Activated CD8-positive, alpha-beta memory T cell treated with anti-CD3 and anti-CD28 coated beads, Interleukin-2, amount 10 ng/mL, durations not matched to agents 7 days and 5 days (primary cell): ENCODE results near the gene CHCHD6. TPM values are rescaled to one million over a fixed set of nuclear protein-coding genes. Genes with fewer than 3 reads are reported as not detected.

ENCODE experiments used
- ATAC-seq: fragments of 150-1000 bp; cut with Tn5 transposase; one replicate; pipeline ENCODE4 v1.10.0; 2021; ENCODE audit warnings: moderate library complexity
- CTCF ChIA-PET: fragments of 350-600 bp; sonication (Branson Sonifier 250); formaldehyde crosslinking; loops from one replicate; lab custom pipeline; 2021; ENCODE audit warnings: antibody characterized with exemption; lab: Charles Lee
- DNase-seq: peaks from one replicate; pipeline ENCODE4 v3.0.0-alpha.2; 2020
- H3K27ac Mint-ChIP-seq: one replicate; pipeline ENCODE4 v1.8.0; 2021; ENCODE audit warnings: mild to moderate bottlenecking, mixed read lengths
- H3K27me3 Mint-ChIP-seq: one replicate; pipeline ENCODE4 v1.8.0; 2021; ENCODE audit warnings: mixed read lengths
- H3K36me3 Mint-ChIP-seq: one replicate; pipeline ENCODE4 v1.8.0; 2021; ENCODE audit warnings: mild to moderate bottlenecking, mixed read lengths
- H3K4me1 Mint-ChIP-seq: one replicate; pipeline ENCODE4 v1.8.0; 2021; ENCODE audit warnings: mixed read lengths
- H3K4me3 Mint-ChIP-seq: one replicate; pipeline ENCODE4 v1.8.0; 2021; ENCODE audit warnings: mild to moderate bottlenecking, moderate library complexity, mixed read lengths
- H3K9me3 Mint-ChIP-seq: one replicate; pipeline ENCODE4 v1.8.0; 2022; ENCODE audit warnings: low read depth, mixed read lengths
- total RNA-seq, 2 experiments: library from RNA; stranded (reverse); gene quantifications; one replicate each; pipeline ENCODE4 v1.2.3, GENCODE V29; 2021

CHCHD6 gene
- total RNA-seq, 2 experiments from 2014 or later, result 7.7 to 9.0 TPM

DNA sequence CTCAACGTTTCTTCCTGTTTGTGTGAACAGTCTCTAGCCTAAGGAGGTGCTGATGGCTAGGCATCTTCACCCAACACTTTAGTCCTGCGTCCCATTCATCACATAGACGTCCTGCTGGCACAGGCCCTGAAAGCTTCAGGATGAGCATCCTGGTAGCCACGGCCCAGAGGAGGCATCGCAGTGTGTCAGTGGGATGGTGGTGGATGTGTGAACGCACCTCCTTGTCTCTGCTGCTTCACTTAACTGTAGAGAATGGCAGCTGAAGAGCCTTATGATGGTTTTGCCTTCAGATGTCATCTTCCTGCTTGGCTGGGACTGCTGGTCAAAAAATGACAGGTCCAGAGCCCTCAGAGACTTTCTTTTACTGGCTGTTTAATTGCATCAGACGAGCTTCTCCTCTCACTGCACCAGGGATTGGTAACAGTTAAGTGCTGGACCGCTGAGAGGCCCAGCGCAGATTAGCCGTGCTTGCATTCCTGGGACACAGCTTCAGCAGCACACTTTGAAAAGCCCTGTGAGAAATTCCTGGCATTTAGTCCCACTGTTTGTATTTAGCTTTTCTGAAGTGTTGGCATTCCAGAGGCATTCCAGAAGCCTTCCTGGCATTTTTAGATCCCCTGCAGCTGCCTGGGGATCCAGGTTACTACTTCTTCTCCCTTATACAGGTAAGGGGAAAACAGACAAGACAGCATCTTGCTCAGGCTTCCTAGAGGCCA is 146.5 kb downstream of the CHCHD6 start:
- Mint-ChIP-seq H3K4me1 (no peaks in the 10 kb centered on the region), H3K9me3 (no peaks in the 10 kb centered on the region), H3K27me3 (no peaks in the 10 kb centered on the region), H3K27ac (no peak overlapping the region), H3K36me3 (no peaks in the 10 kb centered on the region), H3K4me3 (no peak overlapping the region)
- DNase-seq, result peak; percentile 28
- ATAC-seq, result no peak
- CTCF ChIA-PET, result no interaction called here

DNA sequence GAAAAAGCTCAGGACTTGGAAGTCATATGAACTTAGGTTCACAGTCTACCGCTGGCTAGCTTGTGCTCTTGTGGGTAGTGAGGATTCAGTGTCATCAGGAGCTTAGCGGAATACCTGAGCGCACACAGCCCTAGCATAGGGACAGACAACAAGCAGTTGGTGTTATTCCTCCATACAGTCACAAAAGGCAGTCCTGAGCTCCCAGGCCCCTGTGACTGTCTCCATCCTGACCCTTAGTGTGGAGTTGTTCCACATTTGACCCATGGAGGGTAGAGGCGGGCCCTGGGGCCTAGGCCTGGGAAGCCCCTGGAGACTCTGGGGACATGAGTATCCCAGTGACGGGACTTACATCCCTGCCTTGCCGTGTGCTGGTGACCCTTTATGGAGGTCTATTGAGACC is 147.3 kb downstream of the CHCHD6 start:
- Mint-ChIP-seq H3K4me1 (no peaks in the 10 kb centered on the region), H3K27ac (no peak overlapping the region), H3K27me3 (no peaks in the 10 kb centered on the region), H3K9me3 (no peaks in the 10 kb centered on the region), H3K36me3 (no peaks in the 10 kb centered on the region), H3K4me3 (no peak overlapping the region)
- DNase-seq (no peak), ATAC-seq (no peak)
- CTCF ChIA-PET, result no interaction called here

DNA sequence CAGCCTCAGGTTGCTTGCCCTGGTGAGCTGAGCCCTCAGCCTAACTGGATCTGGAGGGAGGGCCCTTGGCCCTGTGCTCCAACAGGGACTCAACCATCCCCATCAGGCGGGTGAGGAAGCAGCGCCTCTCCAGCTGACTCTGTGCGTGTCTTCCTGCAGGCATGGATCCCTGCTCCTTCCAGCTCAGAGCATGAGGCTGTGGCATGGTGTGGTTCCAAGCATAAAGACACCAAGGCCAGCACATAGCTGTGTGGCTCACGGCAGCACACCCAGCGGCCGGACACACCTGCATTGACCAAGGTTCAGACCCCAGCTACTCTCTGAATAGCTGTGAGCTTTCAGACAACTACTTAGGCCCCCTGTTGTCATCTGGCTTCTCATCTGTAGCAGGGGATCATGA is 147.9 kb downstream of the CHCHD6 start:
- Mint-ChIP-seq H3K4me3 (no peak overlapping the region), H3K9me3 (no peaks in the 10 kb centered on the region), H3K27ac (no peak overlapping the region), H3K27me3 (no peaks in the 10 kb centered on the region), H3K36me3 (no peaks in the 10 kb centered on the region), H3K4me1 (no peaks in the 10 kb centered on the region)
- ATAC-seq, result no peak
- CTCF ChIA-PET, result no interaction called here
- DNase-seq, result no peak

DNA sequence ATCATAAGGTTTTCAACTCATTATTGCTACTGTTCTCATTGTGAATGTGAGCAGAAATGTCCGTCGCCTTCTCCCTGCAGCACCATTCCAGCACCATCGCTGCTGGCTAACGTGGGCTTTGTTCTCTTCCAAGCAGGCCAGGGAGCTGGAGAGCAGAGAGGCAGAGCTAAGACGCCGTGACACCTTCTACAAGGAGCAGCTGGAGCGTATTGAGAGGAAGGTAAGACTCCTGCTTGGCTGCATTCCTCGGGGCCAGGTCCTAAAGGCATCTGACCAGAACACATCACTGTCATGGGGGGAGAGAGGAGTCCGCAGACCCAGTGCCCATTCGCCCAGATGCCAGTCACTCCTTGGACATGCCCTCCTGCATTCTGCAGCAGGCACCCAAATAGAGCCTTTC is 148.5 kb downstream of the CHCHD6 start:
- ATAC-seq, result no peak
- Mint-ChIP-seq H3K4me3 (no peak overlapping the region), H3K4me1 (no peaks in the 10 kb centered on the region), H3K9me3 (no peaks in the 10 kb centered on the region), H3K27ac (no peak overlapping the region), H3K27me3 (no peaks in the 10 kb centered on the region), H3K36me3 (no peaks in the 10 kb centered on the region)
- CTCF ChIA-PET, result interaction anchor here (0.7 to 0.9 kb wide), 2 partner anchors 71 to 132 kb away, joined by 3 read pairs; no protein-coding TSS in a partner anchor
- no peak for DNase-seq

DNA sequence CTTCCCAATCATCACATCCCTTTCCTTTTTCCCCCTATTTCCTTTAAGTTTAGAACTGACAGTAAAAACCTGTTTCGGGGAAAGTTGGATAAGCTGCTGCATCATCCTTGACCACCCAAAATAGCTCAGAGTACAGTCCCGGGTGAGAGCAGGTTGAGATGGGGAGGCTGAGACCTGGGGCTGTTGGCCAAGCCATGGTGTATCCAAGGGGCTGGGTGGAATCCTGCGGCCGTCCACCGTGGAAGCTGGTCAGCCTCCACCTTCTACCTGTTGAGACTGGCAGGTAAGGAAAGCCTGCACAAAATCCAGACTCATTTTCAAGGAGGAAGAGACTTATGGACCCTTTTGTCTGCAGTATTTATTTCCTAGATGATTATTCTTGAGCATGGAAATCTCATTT is 150.6 kb downstream of the CHCHD6 start:
- H3K4me1 Mint-ChIP-seq, result no peaks in the 10 kb centered on the region
- H3K36me3 Mint-ChIP-seq, result no peaks in the 10 kb centered on the region
- CTCF ChIA-PET, result no interaction called here
- no peak overlapping the region for H3K27ac Mint-ChIP-seq
- DNase-seq, result peak; percentile 27
- no peak overlapping the region for H3K4me3 Mint-ChIP-seq
- no peaks in the 10 kb centered on the region for H3K9me3 Mint-ChIP-seq
- no peaks in the 10 kb centered on the region for H3K27me3 Mint-ChIP-seq
- no peak for ATAC-seq

DNA sequence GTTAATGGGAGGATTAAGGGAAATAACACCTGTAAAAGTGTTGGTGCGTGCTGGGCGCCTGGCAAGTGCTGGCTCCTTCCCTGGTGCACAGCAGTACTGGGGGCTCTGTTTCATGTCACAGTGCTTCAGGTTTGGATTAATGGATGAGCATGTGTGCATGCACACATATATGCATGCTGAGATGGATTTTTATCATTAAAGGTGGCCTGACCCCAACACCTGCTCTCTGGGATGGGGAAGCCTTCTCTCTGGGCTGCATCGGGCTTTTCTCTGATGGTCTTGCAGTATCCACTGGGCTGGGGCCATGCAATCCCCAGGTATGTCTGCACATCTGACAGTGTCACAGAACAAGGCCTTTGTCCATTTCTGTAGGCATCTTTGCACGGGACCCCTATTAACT is 151.3 kb downstream of the CHCHD6 start:
- CTCF ChIA-PET, result no interaction called here
- no peaks in the 10 kb centered on the region for H3K9me3 Mint-ChIP-seq
- H3K27me3 Mint-ChIP-seq, result no peaks in the 10 kb centered on the region
- H3K27ac Mint-ChIP-seq, result no peak overlapping the region
- no peak for ATAC-seq
- H3K36me3 Mint-ChIP-seq, result no peaks in the 10 kb centered on the region
- no peaks in the 10 kb centered on the region for H3K4me1 Mint-ChIP-seq
- H3K4me3 Mint-ChIP-seq, result no peak overlapping the region
- DNase-seq, result peak; percentile 4

DNA sequence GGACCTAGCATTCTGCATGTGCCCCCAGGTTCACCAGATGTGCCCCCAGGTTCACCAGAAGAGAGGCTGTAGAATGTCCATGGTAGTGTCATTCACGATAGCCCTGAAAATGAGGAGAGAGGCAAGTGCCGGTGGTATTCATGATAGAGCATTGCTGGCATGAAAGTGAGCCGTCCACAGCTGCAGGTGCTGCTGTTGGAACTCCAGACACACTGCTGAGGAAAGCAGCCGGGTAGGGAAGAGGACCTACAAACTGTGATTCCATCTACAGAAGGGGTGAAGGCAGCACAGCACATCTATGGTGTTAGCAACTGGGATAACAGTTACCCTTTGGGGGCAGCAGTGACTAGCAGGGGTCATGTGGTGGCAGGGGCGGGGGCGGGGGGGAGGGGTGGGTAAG is 153.9 kb downstream of the CHCHD6 start:
- Mint-ChIP-seq H3K27ac (no peak overlapping the region), H3K27me3 (no peaks in the 10 kb centered on the region), H3K4me3 (no peak overlapping the region), H3K4me1 (no peaks in the 10 kb centered on the region), H3K9me3 (no peaks in the 10 kb centered on the region), H3K36me3 (no peaks in the 10 kb centered on the region)
- no peak for ATAC-seq
- CTCF ChIA-PET, result no interaction called here
- peak; percentile 27 for DNase-seq

DNA sequence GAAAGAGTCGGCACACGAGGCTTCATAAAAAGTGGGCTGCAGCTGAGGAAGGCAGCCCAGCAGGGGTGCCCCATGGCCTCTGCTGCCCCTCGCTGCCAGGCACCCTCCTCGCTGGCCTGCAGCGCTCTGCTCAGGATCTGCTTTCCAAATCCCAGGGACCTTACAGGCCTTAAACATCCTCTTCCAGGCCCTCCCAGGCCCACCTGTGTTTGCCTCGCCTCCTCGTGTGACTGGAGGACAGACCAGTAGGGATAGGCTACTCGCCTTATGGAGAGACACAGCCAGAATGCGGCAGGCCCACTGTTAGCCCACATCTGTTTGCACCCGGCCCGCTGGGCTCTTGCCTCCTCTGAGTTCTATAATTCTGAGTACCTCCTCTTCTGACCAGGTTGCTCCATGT is 154.4 kb downstream of the CHCHD6 start:
- Mint-ChIP-seq H3K27ac (no peak overlapping the region), H3K4me1 (no peaks in the 10 kb centered on the region), H3K36me3 (no peaks in the 10 kb centered on the region), H3K27me3 (no peaks in the 10 kb centered on the region), H3K9me3 (no peaks in the 10 kb centered on the region), H3K4me3 (no peak overlapping the region)
- CTCF ChIA-PET, result no interaction called here
- ATAC-seq (no peak), DNase-seq (peak; percentile 33)

DNA sequence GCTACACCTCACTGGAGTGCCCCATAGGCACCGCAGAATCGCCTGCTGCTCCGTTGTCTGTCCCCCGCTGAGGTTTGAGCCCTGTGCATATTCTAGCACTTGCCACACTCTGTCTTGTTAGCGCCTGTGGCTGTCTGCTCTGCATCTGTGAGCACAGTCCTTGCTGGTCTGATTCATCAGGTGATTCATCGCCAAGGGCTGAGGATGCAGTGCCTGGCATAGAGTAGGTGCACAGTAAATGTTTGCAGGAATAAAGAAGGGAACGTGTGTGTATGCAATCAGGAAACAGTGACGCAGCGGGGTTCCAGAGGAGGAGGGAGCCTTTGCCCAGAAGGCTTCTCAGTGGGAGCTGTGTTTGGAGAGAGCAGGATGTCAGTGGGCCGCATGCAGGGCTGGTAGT is 154.8 kb downstream of the CHCHD6 start:
- Mint-ChIP-seq H3K9me3 (no peaks in the 10 kb centered on the region), H3K27me3 (no peaks in the 10 kb centered on the region), H3K4me1 (no peaks in the 10 kb centered on the region), H3K4me3 (no peak overlapping the region), H3K27ac (no peak overlapping the region), H3K36me3 (no peaks in the 10 kb centered on the region)
- ATAC-seq (no peak), DNase-seq (peak; percentile 36)
- CTCF ChIA-PET, result no interaction called here

DNA sequence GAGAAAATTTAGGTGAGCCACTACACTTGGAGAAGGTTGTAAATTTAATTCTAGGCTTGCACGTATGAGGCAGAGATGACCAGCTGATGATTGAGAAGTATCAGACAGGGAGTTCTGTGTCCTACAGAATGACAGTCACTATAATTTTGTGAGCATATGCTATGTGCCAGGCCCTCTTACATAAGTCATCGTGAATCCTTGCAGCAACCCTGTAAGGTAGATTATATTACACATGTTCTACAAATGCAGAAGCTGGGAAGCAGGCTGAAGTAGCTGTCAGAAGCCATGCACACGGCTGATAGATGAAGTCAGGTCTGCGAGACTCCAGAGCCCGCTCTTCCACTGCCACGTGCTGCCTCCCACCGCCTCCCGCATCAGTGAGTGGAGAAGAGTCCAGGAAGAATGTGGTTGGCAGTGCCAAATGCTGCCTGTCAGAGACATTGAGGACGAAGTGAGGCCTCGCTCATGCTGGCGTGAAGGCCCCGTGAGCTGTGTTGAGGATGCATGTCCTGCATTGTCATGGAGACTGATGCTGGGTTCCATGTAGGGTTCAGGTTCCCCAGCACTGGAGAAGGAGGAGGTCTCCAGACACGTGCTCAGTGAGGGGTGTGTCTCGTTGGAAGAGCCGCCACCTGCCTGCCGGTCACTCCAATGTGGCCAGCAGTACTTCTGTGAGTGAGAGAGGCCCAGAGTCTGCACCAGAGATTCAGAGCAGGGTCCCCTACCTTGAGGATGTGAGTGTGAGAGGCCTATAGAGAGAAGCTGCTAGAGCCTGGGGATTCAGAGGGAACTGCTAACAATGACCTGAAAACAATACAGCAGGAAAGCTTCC is 155.6 kb downstream of the CHCHD6 start:
- ATAC-seq, result no peak
- H3K27me3 Mint-ChIP-seq, result no peaks in the 10 kb centered on the region
- CTCF ChIA-PET, result no interaction called here
- peaks cover 3% of the 10 kb centered on the region for H3K4me1 Mint-ChIP-seq
- H3K9me3 Mint-ChIP-seq, result no peaks in the 10 kb centered on the region
- no peak overlapping the region for H3K27ac Mint-ChIP-seq
- no peaks in the 10 kb centered on the region for H3K36me3 Mint-ChIP-seq
- H3K4me3 Mint-ChIP-seq, result no peak overlapping the region
- no peak for DNase-seq

DNA sequence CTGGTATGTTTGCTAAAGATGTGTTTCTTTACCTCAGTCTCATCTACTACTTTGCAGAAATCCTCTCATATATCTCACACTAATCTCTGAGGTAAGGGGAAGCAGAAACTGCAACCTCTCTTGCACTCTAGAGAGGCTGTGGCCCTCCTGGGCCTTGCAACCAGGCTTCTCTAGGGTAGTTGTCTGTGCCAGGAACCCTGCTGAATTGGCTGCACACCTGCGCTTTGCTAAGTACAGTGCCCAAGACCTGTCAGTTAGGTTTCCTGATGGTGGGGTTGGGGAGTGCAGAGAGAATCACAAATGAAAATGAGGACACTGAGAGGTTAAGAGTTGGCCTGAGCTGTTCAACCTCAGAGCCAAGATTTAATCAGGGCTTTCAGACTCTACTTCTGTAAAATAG is 161.7 kb downstream of the CHCHD6 start:
- no peak overlapping the region for H3K4me3 Mint-ChIP-seq

DNA sequence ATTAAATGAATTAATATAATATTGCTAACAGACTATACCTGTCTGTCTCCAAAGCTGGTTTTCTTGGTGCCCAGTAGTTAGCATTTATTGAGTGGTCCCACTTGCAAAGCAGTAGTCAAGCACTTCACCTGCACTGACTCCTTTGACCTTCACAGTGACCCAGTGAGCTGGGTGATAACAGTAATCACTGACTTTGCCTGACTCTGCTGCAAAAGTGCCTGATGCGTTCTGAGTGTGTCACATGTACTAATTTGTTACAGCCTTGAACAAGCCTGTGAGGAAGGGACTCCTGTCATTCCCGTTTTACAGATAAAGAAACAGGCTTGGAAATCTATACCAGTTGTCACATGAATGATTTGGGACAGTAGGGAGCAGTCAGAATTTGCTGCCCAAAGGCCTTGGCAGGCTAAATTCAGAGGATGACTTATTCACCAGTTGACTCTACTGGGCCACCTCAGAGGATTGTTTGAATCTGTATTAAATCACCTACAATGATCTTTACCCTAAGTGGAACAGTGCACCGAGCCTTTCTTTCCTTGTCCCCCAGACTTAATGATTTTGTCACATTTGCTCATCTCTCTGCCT is 162.2 kb downstream of the CHCHD6 start:
- CTCF ChIA-PET, result no interaction called here
- DNase-seq (no peak), ATAC-seq (no peak)
- Mint-ChIP-seq H3K4me1 (peaks cover 8% of the 10 kb centered on the region), H3K27me3 (no peaks in the 10 kb centered on the region), H3K36me3 (peaks cover 10% of the 10 kb centered on the region), H3K4me3 (no peak overlapping the region), H3K9me3 (peaks cover 5% of the 10 kb centered on the region), H3K27ac (no peak overlapping the region)

More for the DNA sequence above, 161.7 kb downstream of the CHCHD6 start:
- H3K36me3 Mint-ChIP-seq, result peaks cover 10% of the 10 kb centered on the region
- H3K4me1 Mint-ChIP-seq, result peaks cover 8% of the 10 kb centered on the region
- DNase-seq (no peak), ATAC-seq (no peak)
- CTCF ChIA-PET, result no interaction called here
- H3K27ac Mint-ChIP-seq, result no peak overlapping the region
- H3K27me3 Mint-ChIP-seq, result no peaks in the 10 kb centered on the region
- H3K9me3 Mint-ChIP-seq, result peaks cover 5% of the 10 kb centered on the region

DNA sequence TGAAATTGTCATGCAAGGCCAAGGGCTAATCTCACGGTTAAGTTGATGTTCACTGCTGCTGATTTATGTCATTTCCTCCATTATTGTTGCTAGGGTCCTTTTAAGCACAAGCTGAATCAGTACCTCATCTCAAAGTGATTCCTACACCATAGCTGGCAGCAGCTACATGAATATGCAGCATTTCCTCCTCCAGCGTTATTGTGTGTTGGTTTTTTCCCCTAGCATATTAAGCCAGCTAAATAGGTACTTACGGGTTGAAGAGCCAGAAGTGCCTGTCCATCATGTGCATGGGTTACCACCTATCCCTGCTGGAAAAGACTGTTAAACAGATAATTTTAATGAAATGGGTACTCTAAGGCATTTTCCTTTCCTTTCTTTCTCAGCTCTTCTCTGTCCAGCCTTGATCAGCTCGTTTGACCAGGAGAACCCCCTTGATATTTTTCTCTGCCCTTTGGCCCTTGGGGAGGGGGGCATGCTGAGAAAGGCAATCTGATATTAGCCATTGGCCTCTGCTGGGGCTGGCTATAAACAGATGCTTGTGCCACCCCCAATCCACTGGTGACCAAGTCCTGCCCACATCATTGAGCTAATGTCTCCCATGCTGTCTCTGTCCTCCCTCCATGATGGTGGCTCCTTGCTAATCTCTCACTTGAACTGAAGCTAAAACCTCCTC is 163.3 kb downstream of the CHCHD6 start:
- CTCF ChIA-PET, result no interaction called here
- Mint-ChIP-seq H3K36me3 (peaks cover 10% of the 10 kb centered on the region), H3K27me3 (no peaks in the 10 kb centered on the region), H3K4me3 (no peak overlapping the region), H3K9me3 (peaks cover 5% of the 10 kb centered on the region), H3K27ac (no peak overlapping the region), H3K4me1 (peaks cover 8% of the 10 kb centered on the region)
- DNase-seq, result no peak
- ATAC-seq, result no peak
